A673 (cell line): ENCODE results near the gene CRISPLD2.

Experiments
- EZH2 ChIP-seq: fragments of 200-600 bp; sonication (generic); IDR thresholded peaks from 2 replicates; pipeline ENCODE4 v1.6.1; 2017; ENCODE audit warnings: borderline replicate concordance, low read depth, mild to moderate bottlenecking, mixed read lengths, antibody characterized with exemption, low read length; ENCODE audit not compliant: poor library complexity, severe bottlenecking
- TF ChIP-seq, protein P1 (sequence below): fragments of 300-800, 200-600 bp; sonication (generic); conservative IDR thresholded peaks from 2 replicates; pipeline ENCODE4 v1.5.1; 2017; ENCODE audit warnings: low read depth, mild to moderate bottlenecking, antibody characterized with exemption, low read length, moderate library complexity, mixed read lengths

DNA sequence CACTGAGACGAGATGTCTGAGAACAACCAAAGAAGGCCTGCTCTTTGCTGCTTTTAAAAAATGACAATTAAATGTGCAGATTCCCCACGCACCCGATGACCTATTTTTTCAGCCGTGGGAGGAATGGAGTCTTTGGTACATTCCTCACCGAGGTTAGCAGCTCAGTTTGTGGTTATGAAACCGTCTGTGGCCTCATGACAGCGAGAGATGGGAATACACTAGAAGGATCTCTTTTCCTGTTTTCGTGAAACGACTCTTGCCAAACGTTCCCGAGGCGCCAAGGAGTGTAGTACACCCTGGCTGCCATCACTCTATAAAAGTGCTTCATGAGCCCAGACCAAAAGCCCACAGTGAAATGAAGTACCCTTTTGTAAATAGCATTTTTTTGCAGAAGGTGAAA is 87.8 kb downstream of the CRISPLD2 start:
- TF ChIP-seq, protein P1, sequence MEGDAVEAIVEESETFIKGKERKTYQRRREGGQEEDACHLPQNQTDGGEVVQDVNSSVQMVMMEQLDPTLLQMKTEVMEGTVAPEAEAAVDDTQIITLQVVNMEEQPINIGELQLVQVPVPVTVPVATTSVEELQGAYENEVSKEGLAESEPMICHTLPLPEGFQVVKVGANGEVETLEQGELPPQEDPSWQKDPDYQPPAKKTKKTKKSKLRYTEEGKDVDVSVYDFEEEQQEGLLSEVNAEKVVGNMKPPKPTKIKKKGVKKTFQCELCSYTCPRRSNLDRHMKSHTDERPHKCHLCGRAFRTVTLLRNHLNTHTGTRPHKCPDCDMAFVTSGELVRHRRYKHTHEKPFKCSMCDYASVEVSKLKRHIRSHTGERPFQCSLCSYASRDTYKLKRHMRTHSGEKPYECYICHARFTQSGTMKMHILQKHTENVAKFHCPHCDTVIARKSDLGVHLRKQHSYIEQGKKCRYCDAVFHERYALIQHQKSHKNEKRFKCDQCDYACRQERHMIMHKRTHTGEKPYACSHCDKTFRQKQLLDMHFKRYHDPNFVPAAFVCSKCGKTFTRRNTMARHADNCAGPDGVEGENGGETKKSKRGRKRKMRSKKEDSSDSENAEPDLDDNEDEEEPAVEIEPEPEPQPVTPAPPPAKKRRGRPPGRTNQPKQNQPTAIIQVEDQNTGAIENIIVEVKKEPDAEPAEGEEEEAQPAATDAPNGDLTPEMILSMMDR = no peak
- no peak for TF ChIP-seq EZH2
